Measurements from ENCODE around the gene ADGRG1.

ADGRG1 gene

DNA sequence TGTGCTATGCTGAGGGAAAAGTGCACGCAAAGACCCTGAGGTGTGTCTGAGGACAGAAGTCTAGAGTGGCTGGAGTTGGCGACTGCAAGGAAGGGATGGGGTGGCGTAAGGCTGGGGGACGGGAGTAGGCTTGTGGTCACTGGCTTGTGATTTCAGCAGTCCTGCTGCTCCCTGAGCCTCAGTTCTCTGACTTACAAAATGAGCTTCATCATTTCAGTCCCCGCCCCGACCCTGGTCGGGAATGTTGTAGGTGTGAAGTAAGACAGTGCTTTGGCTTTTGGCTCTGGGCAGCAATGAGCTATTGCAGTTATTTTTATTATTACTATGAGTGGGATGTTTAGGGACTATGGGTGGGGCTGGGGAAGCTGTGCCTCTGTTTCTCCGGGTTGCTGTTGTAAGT lies 8.6 kb downstream of the ADGRG1 start:
- no peak for DNase-seq
- no peak overlapping the region for H2AK5ac ChIP-seq (ENCODE audit: low read length)
- H3K79me2 ChIP-seq (ENCODE audit: control insufficient read depth, insufficient read depth, low read length, poor library complexity), result no peaks in the 10 kb centered on the region
- no peak overlapping the region for H3K4ac ChIP-seq (ENCODE audit: low read depth, low read length)
- H3K23ac ChIP-seq (ENCODE audit: low read length), result no peak overlapping the region
- no peak overlapping the region for H2BK120ac ChIP-seq (ENCODE audit: insufficient read depth, low read length, poor library complexity)
- H3K9me3 ChIP-seq (ENCODE audit: insufficient read depth, low read depth, low read length), result no peaks in the 10 kb centered on the region
- H3K36me3 ChIP-seq (ENCODE audit: control insufficient read depth in 1 of 2, insufficient read depth in 2 of 2, low read length in 2 of 2), result peaks cover 9 to 18% of the 10 kb centered on the region in 2 experiments
- no CpG with 5 or more reads among the region's 8 CpGs for WGBS (ENCODE audit: extremely low coverage, insufficient coverage, insufficient read length)
- H3K9ac ChIP-seq (ENCODE audit: low read length), result no peak overlapping the region
- H2BK5ac ChIP-seq (ENCODE audit: low read depth, low read length, poor library complexity), result no peak overlapping the region
- H3K27me3 ChIP-seq (ENCODE audit: insufficient read depth, low read length), result no peaks in the 10 kb centered on the region
- peak overlapping the region; percentile 26 for H3K18ac ChIP-seq (ENCODE audit: low read length)
- H4K8ac ChIP-seq (ENCODE audit: low read depth, low read length), result no peak overlapping the region
- no peak overlapping the region for H3K14ac ChIP-seq (ENCODE audit: low read length)
- H3K4me2 ChIP-seq (ENCODE audit: low read length), result no peak overlapping the region
- H3K79me1 ChIP-seq (ENCODE audit: low read length), result no peaks in the 10 kb centered on the region
- H3K27ac ChIP-seq (ENCODE audit: low read depth, low read length), result no peak overlapping the region
- no peak overlapping the region for H4K91ac ChIP-seq (ENCODE audit: low read depth, low read length)
- H3K4me1 ChIP-seq (ENCODE audit: control insufficient read depth in 1 of 2, insufficient read depth in 2 of 2, low read length in 2 of 2), result peaks cover 8 to 17% of the 10 kb centered on the region in 2 experiments
- H4K12ac ChIP-seq (ENCODE audit: low read depth, low read length), result no peak overlapping the region
- H2BK12ac ChIP-seq (ENCODE audit: low read length), result no peak overlapping the region
- no peak overlapping the region for H2AFZ ChIP-seq (ENCODE audit: insufficient read depth, low read length, poor library complexity)
- H3K4me3 ChIP-seq (ENCODE audit: low read depth, low read length), result no peak overlapping the region

DNA sequence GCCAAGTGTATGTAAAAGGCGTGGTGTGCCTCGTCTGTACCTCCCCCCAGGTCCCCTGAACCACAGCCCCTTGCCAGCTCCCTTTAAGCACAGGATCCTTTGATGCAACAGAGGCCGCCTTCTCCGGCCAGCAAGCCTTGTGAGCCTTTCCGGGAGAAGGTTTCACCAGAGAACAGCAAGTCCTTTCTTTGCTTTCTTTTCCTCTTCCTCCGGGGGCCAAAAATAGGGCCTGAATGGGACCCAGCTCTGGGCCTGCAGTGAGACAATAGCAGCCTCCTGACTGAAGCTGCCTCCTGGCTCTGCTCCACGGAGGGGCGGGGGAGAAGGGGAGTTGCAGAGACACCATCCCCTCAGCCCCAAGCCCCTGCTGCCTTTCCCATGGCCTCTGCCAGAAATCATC lies 9.0 kb downstream of the ADGRG1 start:
- WGBS (ENCODE audit: extremely low coverage, insufficient coverage, insufficient read length), result no CpG with 5 or more reads among the region's 8 CpGs

DNA sequence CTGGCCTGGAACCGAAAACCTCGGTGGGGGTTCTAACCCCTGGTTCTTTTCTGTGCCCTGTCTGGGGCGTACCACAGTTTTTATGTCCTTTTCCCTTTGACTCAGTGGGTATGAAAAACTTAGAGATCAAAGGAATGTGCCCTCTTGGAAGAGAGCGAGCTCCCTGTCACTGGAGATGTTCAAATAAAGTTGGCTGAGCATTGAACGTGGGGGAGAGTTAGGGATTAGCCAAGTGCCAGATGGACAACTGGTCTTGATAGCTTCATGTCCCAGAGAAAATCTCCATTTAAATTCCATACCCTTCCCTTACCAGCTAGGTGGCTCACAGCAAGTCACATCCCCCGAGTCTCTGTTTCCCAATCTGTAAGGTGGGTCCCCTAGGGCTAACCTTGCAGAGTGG lies 9.5 kb downstream of the ADGRG1 start:
- Histone ChIP-seq H3K27ac (ENCODE audit: low read depth, low read length) (no peak overlapping the region), H2BK5ac (ENCODE audit: low read depth, low read length, poor library complexity) (no peak overlapping the region), H2AFZ (ENCODE audit: insufficient read depth, low read length, poor library complexity) (no peak overlapping the region), H3K18ac (ENCODE audit: low read length) (no peak overlapping the region), H3K9ac (ENCODE audit: low read length) (no peak overlapping the region), H3K27me3 (ENCODE audit: insufficient read depth, low read length) (no peaks in the 10 kb centered on the region), H3K14ac (ENCODE audit: low read length) (no peak overlapping the region), H3K4me3 (ENCODE audit: low read depth, low read length) (no peak overlapping the region), H3K79me1 (ENCODE audit: low read length) (no peaks in the 10 kb centered on the region), H2AK5ac (ENCODE audit: low read length) (no peak overlapping the region), H3K9me3 (ENCODE audit: insufficient read depth, low read depth, low read length) (no peaks in the 10 kb centered on the region), H4K91ac (ENCODE audit: low read depth, low read length) (no peak overlapping the region), H4K8ac (ENCODE audit: low read depth, low read length) (no peak overlapping the region), H3K36me3 (ENCODE audit: control insufficient read depth in 1 of 2, insufficient read depth in 2 of 2, low read length in 2 of 2) (peaks cover 13 to 23% of the 10 kb centered on the region in 2 experiments), H3K79me2 (ENCODE audit: control insufficient read depth, insufficient read depth, low read length, poor library complexity) (no peaks in the 10 kb centered on the region), H3K4me2 (ENCODE audit: low read length) (no peak overlapping the region), H3K4ac (ENCODE audit: low read depth, low read length) (no peak overlapping the region), H2BK12ac (ENCODE audit: low read length) (no peak overlapping the region), H2BK120ac (ENCODE audit: insufficient read depth, low read length, poor library complexity) (no peak overlapping the region), H3K23ac (ENCODE audit: low read length) (no peak overlapping the region), H4K12ac (ENCODE audit: low read depth, low read length) (no peak overlapping the region), H3K4me1 (ENCODE audit: control insufficient read depth in 1 of 2, insufficient read depth in 2 of 2, low read length in 2 of 2) (peaks cover 8 to 11% of the 10 kb centered on the region in 2 experiments)
- no peak for DNase-seq
- WGBS (ENCODE audit: extremely low coverage, insufficient coverage, insufficient read length), result no CpG with 5 or more reads among the region's 6 CpGs

More for the DNA sequence above, 9.0 kb downstream of the ADGRG1 start:
- Histone ChIP-seq H3K4ac (ENCODE audit: low read depth, low read length) (no peak overlapping the region), H3K79me2 (ENCODE audit: control insufficient read depth, insufficient read depth, low read length, poor library complexity) (no peaks in the 10 kb centered on the region), H2AFZ (ENCODE audit: insufficient read depth, low read length, poor library complexity) (no peak overlapping the region), H3K36me3 (ENCODE audit: control insufficient read depth in 1 of 2, insufficient read depth in 2 of 2, low read length in 2 of 2) (peaks cover 11 to 20% of the 10 kb centered on the region in 2 experiments), H3K27ac (ENCODE audit: low read depth, low read length) (no peak overlapping the region), H3K9me3 (ENCODE audit: insufficient read depth, low read depth, low read length) (no peaks in the 10 kb centered on the region), H3K79me1 (ENCODE audit: low read length) (no peaks in the 10 kb centered on the region), H2BK120ac (ENCODE audit: insufficient read depth, low read length, poor library complexity) (no peak overlapping the region), H3K4me3 (ENCODE audit: low read depth, low read length) (no peak overlapping the region), H3K14ac (ENCODE audit: low read length) (no peak overlapping the region), H2AK5ac (ENCODE audit: low read length) (no peak overlapping the region), H3K4me2 (ENCODE audit: low read length) (no peak overlapping the region), H4K8ac (ENCODE audit: low read depth, low read length) (no peak overlapping the region), H3K23ac (ENCODE audit: low read length) (no peak overlapping the region), H2BK5ac (ENCODE audit: low read depth, low read length, poor library complexity) (no peak overlapping the region), H3K4me1 (ENCODE audit: control insufficient read depth in 1 of 2, insufficient read depth in 2 of 2, low read length in 2 of 2) (peaks cover 8 to 17% of the 10 kb centered on the region in 2 experiments), H3K27me3 (ENCODE audit: insufficient read depth, low read length) (no peaks in the 10 kb centered on the region), H4K12ac (ENCODE audit: low read depth, low read length) (no peak overlapping the region), H3K18ac (ENCODE audit: low read length) (no peak overlapping the region), H4K91ac (ENCODE audit: low read depth, low read length) (no peak overlapping the region), H2BK12ac (ENCODE audit: low read length) (no peak overlapping the region), H3K9ac (ENCODE audit: low read length) (no peak overlapping the region)
- DNase-seq, result no peak

DNA sequence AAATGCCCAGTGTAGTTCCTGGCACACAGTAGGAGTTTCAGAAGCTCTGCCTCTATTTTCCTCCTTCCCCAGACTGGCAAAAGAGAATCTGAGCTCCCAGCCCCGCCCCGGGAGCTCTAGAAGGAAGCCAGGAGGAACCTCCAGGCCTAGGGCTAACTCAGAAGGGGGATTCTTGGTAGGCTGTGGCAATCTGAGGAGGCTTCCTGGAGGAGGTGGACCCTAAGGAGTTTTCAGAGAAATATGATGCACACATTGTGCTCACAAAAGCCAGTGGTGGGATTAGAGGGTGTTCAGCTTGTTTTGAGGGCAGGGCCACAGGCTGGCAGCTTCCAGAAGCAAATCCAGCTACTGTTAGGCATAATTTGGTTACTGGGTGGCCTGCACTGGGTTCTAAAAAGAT lies 10.0 kb downstream of the ADGRG1 start:
- Histone ChIP-seq H3K14ac (ENCODE audit: low read length) (no peak overlapping the region), H3K27ac (ENCODE audit: low read depth, low read length) (no peak overlapping the region), H2AFZ (ENCODE audit: insufficient read depth, low read length, poor library complexity) (no peak overlapping the region), H3K4me2 (ENCODE audit: low read length) (no peak overlapping the region), H3K4me1 (ENCODE audit: control insufficient read depth in 1 of 2, insufficient read depth in 2 of 2, low read length in 2 of 2) (peaks cover 6 to 10% of the 10 kb centered on the region in 2 experiments), H2BK12ac (ENCODE audit: low read length) (no peak overlapping the region), H3K9me3 (ENCODE audit: insufficient read depth, low read depth, low read length) (no peaks in the 10 kb centered on the region), H4K91ac (ENCODE audit: low read depth, low read length) (no peak overlapping the region), H3K4me3 (ENCODE audit: low read depth, low read length) (no peak overlapping the region), H3K36me3 (ENCODE audit: control insufficient read depth in 1 of 2, insufficient read depth in 2 of 2, low read length in 2 of 2) (peaks cover 16 to 25% of the 10 kb centered on the region in 2 experiments), H2AK5ac (ENCODE audit: low read length) (no peak overlapping the region), H3K79me1 (ENCODE audit: low read length) (no peaks in the 10 kb centered on the region), H3K27me3 (ENCODE audit: insufficient read depth, low read length) (no peaks in the 10 kb centered on the region), H4K8ac (ENCODE audit: low read depth, low read length) (no peak overlapping the region), H2BK120ac (ENCODE audit: insufficient read depth, low read length, poor library complexity) (no peak overlapping the region), H3K9ac (ENCODE audit: low read length) (no peak overlapping the region), H3K4ac (ENCODE audit: low read depth, low read length) (no peak overlapping the region), H3K79me2 (ENCODE audit: control insufficient read depth, insufficient read depth, low read length, poor library complexity) (no peaks in the 10 kb centered on the region), H3K23ac (ENCODE audit: low read length) (no peak overlapping the region), H4K12ac (ENCODE audit: low read depth, low read length) (no peak overlapping the region), H2BK5ac (ENCODE audit: low read depth, low read length, poor library complexity) (no peak overlapping the region), H3K18ac (ENCODE audit: low read length) (no peak overlapping the region)
- WGBS (ENCODE audit: extremely low coverage, insufficient coverage, insufficient read length), result no CpG with 5 or more reads among the region's 2 CpGs
- no peak for DNase-seq
